IMR-90 (cell line): ENCODE data around the gene CFAP299. TPM values are rescaled to one million over a fixed set of nuclear protein-coding genes. Genes with fewer than 3 reads are reported as not detected.

Source experiments
- ATAC-seq: fragments of 200-7000 bp; cut with Tn5 transposase; 2 replicates; pipeline ENCODE4 v1.9.1; 2020; ENCODE audit warnings: low read depth, mild to moderate bottlenecking, moderate library complexity
- BruUV-seq: library from RNA; stranded (reverse); fragments of 400-500 nt; replicated peaks from 2 replicates; lab custom pipeline; 2021; lab: Mats Ljungman, UMichigan
- CTCF ChIA-PET: fragments of 300-600 bp; formaldehyde crosslinking; extraction: SDS; loops from one replicate; lab custom pipeline; 2021; ENCODE audit warnings: antibody characterized with exemption; lab: Yijun Ruan, JAX
- POLR2A ChIA-PET: fragments of 300-600 bp; sonication (Branson Sonifier 250); formaldehyde crosslinking; loops from one replicate; lab custom pipeline; 2022; ENCODE audit warnings: antibody characterized with exemption; ENCODE audit not compliant: unreplicated experiment; lab: Charles Lee
- DNase-seq: peaks from one replicate; pipeline ENCODE4 v3.0.0; 2013
- H2AFZ ChIP-seq: replicated peaks from 2 replicates; pipeline ENCODE3; 2013; ENCODE audit warnings: low read length, mild to moderate bottlenecking; ENCODE audit not compliant: poor library complexity
- H2AK5ac ChIP-seq: 2 replicates; pipeline ENCODE4 v1.6.1; 2013; ENCODE audit warnings: low read depth, low read length, inconsistent platforms
- H2AK9ac ChIP-seq: replicated peaks from 2 replicates; pipeline ENCODE3; 2013; ENCODE audit warnings: mild to moderate bottlenecking, low read depth, low read length, moderate library complexity; ENCODE audit not compliant: poor library complexity
- H2BK120ac ChIP-seq: 2 replicates; pipeline ENCODE4 v1.6.1; 2013; ENCODE audit warnings: low read depth, low read length, inconsistent platforms
- H2BK15ac ChIP-seq: 3 replicates; pipeline ENCODE4 v1.6.1; 2013; ENCODE audit warnings: low read depth, low read length, inconsistent platforms
- H2BK20ac ChIP-seq: 2 replicates; pipeline ENCODE4 v1.6.1; 2013; ENCODE audit warnings: low read depth, mild to moderate bottlenecking, inconsistent platforms, low read length, moderate library complexity
- H2BK5ac ChIP-seq: 2 replicates; pipeline ENCODE4 v1.6.1; 2013; ENCODE audit warnings: mild to moderate bottlenecking, low read depth, low read length, inconsistent platforms; ENCODE audit not compliant: poor library complexity, severe bottlenecking
- H3K14ac ChIP-seq: replicated peaks from 2 replicates; pipeline ENCODE4 v1.6.1; 2013; ENCODE audit warnings: low read depth, low read length, inconsistent platforms
- H3K18ac ChIP-seq: 2 replicates; pipeline ENCODE4 v1.6.1; 2013; ENCODE audit warnings: low read depth, low read length, control low read depth
- H3K23ac ChIP-seq: 2 replicates; pipeline ENCODE4 v1.6.1; 2013; ENCODE audit warnings: low read depth, low read length, inconsistent platforms
- H3K27ac ChIP-seq: 2 replicates; pipeline ENCODE4 v1.5.1; 2013; ENCODE audit warnings: mild to moderate bottlenecking, control low read depth, low read length; ENCODE audit not compliant: insufficient read depth
- H3K27me3 ChIP-seq: 2 replicates; pipeline ENCODE4 v1.6.1; 2013; ENCODE audit warnings: low read length; ENCODE audit not compliant: control insufficient read depth, insufficient read depth
- H3K36me3 ChIP-seq: 2 replicates; pipeline ENCODE4 v1.6.1; 2013; ENCODE audit warnings: low read length, mixed read lengths; ENCODE audit not compliant: control insufficient read depth, insufficient read depth
- H3K4ac ChIP-seq: 2 replicates; pipeline ENCODE4 v1.6.1; 2013; ENCODE audit warnings: low read depth, low read length, inconsistent platforms
- H3K4me1 ChIP-seq: 2 replicates; pipeline ENCODE4 v1.6.1; 2013; ENCODE audit warnings: low read length, mixed read lengths; ENCODE audit not compliant: control insufficient read depth, insufficient read depth
- H3K4me2 ChIP-seq: 2 replicates; pipeline ENCODE4 v1.6.1; 2013; ENCODE audit warnings: low read depth, mild to moderate bottlenecking, control low read depth, low read length, moderate library complexity
- H3K4me3 ChIP-seq: 2 replicates; pipeline ENCODE4 v1.5.1; 2013; ENCODE audit warnings: low read depth, mild to moderate bottlenecking, control low read depth, low read length, moderate library complexity; ENCODE audit not compliant: insufficient read depth
- H3K56ac ChIP-seq: 2 replicates; pipeline ENCODE4 v1.6.1; 2013; ENCODE audit warnings: low read length, inconsistent platforms; ENCODE audit not compliant: insufficient read depth; ENCODE audit errors: extremely low read depth
- H3K79me1 ChIP-seq, 2 experiments: 2 replicates each; pipeline ENCODE4 v1.6.1; 2013; ENCODE audit warnings: low read length in 2 of 2, inconsistent platforms in 1 of 2, low read depth in 1 of 2
- H3K9ac ChIP-seq: 2 replicates; pipeline ENCODE4 v1.6.1; 2013; ENCODE audit warnings: low read depth, low read length, control low read depth
- H3K9me1 ChIP-seq: 2 replicates; pipeline ENCODE4 v1.6.1; 2013; ENCODE audit warnings: low read length, inconsistent platforms; ENCODE audit not compliant: insufficient read depth
- H3K9me3 ChIP-seq: 2 replicates; pipeline ENCODE4 v1.6.1; 2013; ENCODE audit warnings: low read length; ENCODE audit not compliant: control insufficient read depth, insufficient read depth
- H4K20me1 ChIP-seq: 2 replicates; pipeline ENCODE4 v1.6.1; 2013; ENCODE audit warnings: low read length, inconsistent platforms; ENCODE audit not compliant: insufficient read depth
- H4K5ac ChIP-seq: 2 replicates; pipeline ENCODE4 v1.6.1; 2013; ENCODE audit warnings: mild to moderate bottlenecking, low read depth, low read length, control low read depth
- H4K8ac ChIP-seq, 2 experiments: 2 replicates each; pipeline ENCODE4 v1.6.1; 2013; ENCODE audit warnings: low read depth in 2 of 2, low read length in 2 of 2, control low read depth in 1 of 2, inconsistent platforms in 1 of 2
- H4K91ac ChIP-seq: 2 replicates; pipeline ENCODE4 v1.6.1; 2013; ENCODE audit warnings: low read depth, low read length, inconsistent platforms; ENCODE audit not compliant: insufficient read depth
- BHLHE40 ChIP-seq: fragments of 150-350 bp; IDR thresholded peaks from 2 replicates; pipeline ENCODE4 v1.6.1; 2016; ENCODE audit warnings: mild to moderate bottlenecking, low read depth, low read length
- FOS ChIP-seq: fragments of 150-350 bp; IDR thresholded peaks from 2 replicates; pipeline ENCODE4 v1.6.1; 2016; ENCODE audit warnings: low read depth, low read length
- MAZ ChIP-seq: IDR thresholded peaks from 2 replicates; pipeline ENCODE4 v1.6.1; 2012; ENCODE audit warnings: low read depth, mild to moderate bottlenecking, low read length, improper control_type of control experiment, moderate library complexity, borderline replicate concordance
- MXI1 ChIP-seq: IDR thresholded peaks from 2 replicates; pipeline ENCODE4 v1.6.1; 2012; ENCODE audit warnings: low read depth, mild to moderate bottlenecking, low read length, moderate library complexity, borderline replicate concordance
- POLR2A ChIP-seq: IDR thresholded peaks from 2 replicates; pipeline ENCODE4 v1.6.1; 2012; ENCODE audit warnings: mild to moderate bottlenecking, low read depth, low read length
- USF2 ChIP-seq: fragments of 150-350 bp; IDR thresholded peaks from 2 replicates; pipeline ENCODE4 v1.6.1; 2017; ENCODE audit warnings: mild to moderate bottlenecking, antibody characterized with exemption, low read length, low read depth
- WGBS, 2 experiments: methylation state at CpG; one replicate each; pipeline versions ENCODE4 v1.1.5 to v1.1.7; 2013; ENCODE audit warnings: missing lambda C conversion rate in 2 of 2; ENCODE audit not compliant: insufficient read length in 1 of 2; ENCODE audit errors: extremely low coverage in 2 of 2; 5-methylcytosine and 5-hydroxymethylcytosine counted together
- dilution Hi-C: fragments of 300-500 bp; cut with HindIII; formaldehyde crosslinking; loops from one replicate; pipeline ENCODE4 v1.14.3; 2018; ENCODE audit warnings: low sequenced_read_pairs; ENCODE audit not compliant: unreplicated experiment
- in situ Hi-C: fragments of 300-500 bp; cut with MboI; formaldehyde crosslinking; loops from 3 replicates; pipeline ENCODE4 v1.14.3; 2019; ENCODE audit warnings: low sequenced_read_pairs, inconsistent platforms, mixed read lengths
- intact Hi-C: fragments of 100-400 bp; cut with micrococcal nuclease; formaldehyde crosslinking; loops from 2 replicates; pipeline ENCODE4 v1.10.0; 2022
- polyA plus RNA-seq, 3 experiments: library from polyadenylated mRNA; depleted of rRNA; stranded (reverse); fragments of >200 nt; gene quantifications; 2 replicates each; pipeline ENCODE4 v1.2.3, GENCODE V29; 2012; ENCODE audit warnings: low replicate concordance in 1 of 3
- total RNA-seq: library from RNA; depleted of rRNA; stranded (reverse); fragments of >200 nt; gene quantifications from 2 replicates; pipeline ENCODE4 v1.2.3, GENCODE V29; 2012

Gene CFAP299
- total and polyA plus RNA-seq, 2 of the 4 experiments (the other 2 are of a cell fraction), result 1.0 to 1.1 TPM

- H3K4me1 ChIP-seq, result peaks cover 8% of the 10 kb centered on the region
- H3K4me2 ChIP-seq, result no peak overlapping the region
- no peak overlapping the region for H4K8ac ChIP-seq
- H3K9me3 ChIP-seq, result no peaks in the 10 kb centered on the region
- H3K36me3 ChIP-seq, result no peaks in the 10 kb centered on the region
- no peak overlapping the region for H3K9ac ChIP-seq
- DNase-seq (no peak), ATAC-seq (no peak)
- ChIA-PET CTCF (no interaction called here), POLR2A (no interaction called here)
- no peak overlapping the region for H2BK120ac ChIP-seq
- H4K20me1 ChIP-seq, result no peaks in the 10 kb centered on the region
- no peak overlapping the region for H3K14ac ChIP-seq
- H3K18ac ChIP-seq, result no peak overlapping the region
- no peak overlapping the region for H4K5ac ChIP-seq
- H3K79me1 ChIP-seq, result no peaks in the 10 kb centered on the region
- H2AK9ac ChIP-seq, result no peak overlapping the region
- no peak overlapping the region for H3K4ac ChIP-seq
- H2AFZ ChIP-seq, result no peak overlapping the region
- H3K4me3 ChIP-seq, result no peak overlapping the region
- H3K27ac ChIP-seq, result no peak overlapping the region
- 0 out of 2 replicates have a peak, but pooled peaks cover 4% of the 10 kb centered on the region for H3K9me1 ChIP-seq
- TF ChIP-seq USF2, result no peak
- TF ChIP-seq BHLHE40, result no peak
- TF ChIP-seq MAZ, result no peak
- no peak for TF ChIP-seq POLR2A
- no peak for TF ChIP-seq MXI1
- no peak for TF ChIP-seq FOS
- H3K23ac ChIP-seq, result no peak overlapping the region
- dilution Hi-C loops, result no loop called here
- BruUV-seq, result no TSS peak
- H2BK5ac ChIP-seq, result no peak overlapping the region
- H2BK20ac ChIP-seq, result no peak overlapping the region
- in situ Hi-C loops, result no loop called here
- H2AK5ac ChIP-seq, result no peak overlapping the region
- no CpG with 5 or more reads among the region's 1 CpG for WGBS, 2 experiments
- no peaks in the 10 kb centered on the region for H3K27me3 ChIP-seq
- H3K56ac ChIP-seq, result no peak overlapping the region
- intact Hi-C loops, result no loop called here
- H4K91ac ChIP-seq, result no peak overlapping the region
- no peak overlapping the region for H2BK15ac ChIP-seq
These were observed 87.3 kb downstream of the CFAP299 start for GRCh38 chr4:80422727-80423404.
